K562 (cell line): ENCODE results near the gene LRRC27. TPM values are rescaled to one million over a fixed set of nuclear protein-coding genes. Genes with fewer than 3 reads are reported as not detected.

ENCODE experiments used
- ATAC-seq: fragments of 200-7000 bp; cut with Tn5 transposase; 3 replicates; pipeline ENCODE4 v1.9.1; 2020; ENCODE audit warnings: moderate library complexity
- BruUV-seq: library from RNA; stranded (reverse); fragments of 400-500 nt; replicated peaks from 2 replicates; lab custom pipeline; 2021; lab: Mats Ljungman, UMichigan
- CTCF ChIA-PET: fragments of 300-600 bp; formaldehyde crosslinking; extraction: SDS; loops from one replicate; lab custom pipeline; 2021; ENCODE audit warnings: low intra/inter-chr PET ratio; lab: Yijun Ruan, JAX
- POLR2A ChIA-PET: fragments of 300-600, 350-650 bp; sonication (Branson Sonifier 250); formaldehyde crosslinking; extraction: SDS; loops from one replicate; lab custom pipeline; 2021; ENCODE audit warnings: antibody characterized with exemption, inconsistent platforms; lab: Yijun Ruan, JAX
- DNase-seq, 4 experiments: peaks; one replicate each; pipeline versions ENCODE4 v3.0.0 to v3.0.0-alpha.2; 2011 to 2018; ENCODE audit warnings: low spot score in 3 of 4, mixed read lengths in 3 of 4; ENCODE audit errors: extremely low read depth in 1 of 4
- FAIRE-seq: peaks from 2 replicates; lab custom pipeline; 2011; peaks lifted over from hg19 to GRCh38; lab: Jason Lieb, UNC
- H2AFZ ChIP-seq: 2 replicates; pipeline ENCODE4 v1.6.0; 2011; ENCODE audit warnings: low read depth, low read length, control low read depth, inconsistent platforms
- H3K27ac ChIP-seq: fragments of 200-600 bp; 3 replicates; pipeline ENCODE4 v1.8.0; 2011; ENCODE audit warnings: low read depth, mild to moderate bottlenecking, control low read depth, inconsistent platforms, low read length, moderate library complexity, mixed read lengths; ENCODE audit errors: extremely low read depth
- H3K27me3 ChIP-seq, 2 experiments: fragments of 300-600 bp in 1 of 2; 2 replicates in 1 of 2; 3 replicates in 1 of 2; pipeline versions ENCODE4 v1.6.0 to v1.8.0; 2011; ENCODE audit warnings: inconsistent platforms in 2 of 2, low read length in 2 of 2, mild to moderate bottlenecking in 1 of 2, mixed read lengths in 1 of 2, moderate library complexity in 1 of 2; ENCODE audit not compliant: control insufficient read depth in 2 of 2, insufficient read depth in 2 of 2
- H3K36me3 ChIP-seq: fragments of 300-600 bp; 3 replicates; pipeline ENCODE4 v1.8.0; 2011; ENCODE audit warnings: mild to moderate bottlenecking, low read length, inconsistent platforms; ENCODE audit not compliant: control insufficient read depth, insufficient read depth
- H3K4me1 ChIP-seq, 2 experiments: fragments of 200-600 bp in 1 of 2; replicated peaks in 1 of 2; 2 replicates in 1 of 2; 3 replicates in 1 of 2; pipeline versions ENCODE4 v1.5.1 to v1.8.0; 2011; ENCODE audit warnings: inconsistent platforms in 2 of 2, low read length in 2 of 2, mild to moderate bottlenecking in 1 of 2, mixed read lengths in 1 of 2, moderate library complexity in 1 of 2; ENCODE audit not compliant: control insufficient read depth in 2 of 2, insufficient read depth in 2 of 2
- H3K4me2 ChIP-seq: 2 replicates; pipeline ENCODE4 v1.6.1; 2011; ENCODE audit warnings: low read length, control low read depth, inconsistent platforms, mixed read lengths; ENCODE audit not compliant: insufficient read depth
- H3K4me3 ChIP-seq: fragments of 200-600 bp; sonication (generic), shearing (Covaris generic); 2 replicates; pipeline ENCODE4 v1.5.1; 2016; ENCODE audit warnings: control low read depth, inconsistent platforms
- H3K79me2 ChIP-seq: fragments of 200-600 bp; 3 replicates; pipeline ENCODE4 v1.8.0; 2011; ENCODE audit warnings: low read length, inconsistent platforms; ENCODE audit not compliant: control insufficient read depth, insufficient read depth
- H3K9ac ChIP-seq, 2 experiments: 2 replicates each; pipeline versions ENCODE4 v1.6.0 to v1.6.1; 2011; ENCODE audit warnings: low read depth in 2 of 2, low read length in 2 of 2, control low read depth in 1 of 2, inconsistent platforms in 1 of 2, mild to moderate bottlenecking in 1 of 2, mixed read lengths in 1 of 2; ENCODE audit not compliant: insufficient read depth in 1 of 2
- H3K9me1 ChIP-seq: one replicate; pipeline ENCODE4 v1.6.0; 2011; ENCODE audit warnings: inconsistent platforms, mild to moderate bottlenecking, low read length, moderate library complexity; ENCODE audit not compliant: control insufficient read depth, insufficient read depth
- H3K9me3 ChIP-seq: replicated peaks from 2 replicates; pipeline ENCODE4 v1.5.1; 2011; ENCODE audit warnings: low read depth, low read length, inconsistent platforms; ENCODE audit not compliant: control insufficient read depth, insufficient read depth
- H4K20me1 ChIP-seq: replicated peaks from 2 replicates; pipeline ENCODE4 v1.6.1; 2011; ENCODE audit warnings: low read length, inconsistent platforms, mixed read lengths; ENCODE audit not compliant: control insufficient read depth, insufficient read depth
- EHMT2 ChIP-seq: fragments of 450-650 bp; IDR thresholded peaks from 2 replicates; pipeline ENCODE4 v1.6.1; 2018; ENCODE audit warnings: antibody characterized with exemption
- FOXP1 ChIP-seq: sonication (generic); formaldehyde crosslinking; IDR thresholded peaks from 2 replicates; pipeline ENCODE4 v1.8.0; 2022; ENCODE audit warnings: mild to moderate bottlenecking, missing genetic modification reagents
- HNRNPK ChIP-seq: fragments of 200-400 bp; formaldehyde crosslinking; IDR thresholded peaks from one replicate; pipeline ENCODE4 v1.6.1; 2018; ENCODE audit warnings: mild to moderate bottlenecking, low read depth, low read length; ENCODE audit not compliant: poor library complexity, severe bottlenecking
- MEIS2 ChIP-seq: fragments of 450-650 bp; IDR thresholded peaks from 2 replicates; pipeline ENCODE4 v1.6.1; 2014; ENCODE audit warnings: mild to moderate bottlenecking; ENCODE audit not compliant: partially characterized antibody
- NR0B1 ChIP-seq: fragments of 450-650 bp; IDR thresholded peaks from one replicate; pipeline ENCODE4 v1.6.1; 2018; ENCODE audit warnings: mild to moderate bottlenecking, moderate library complexity; ENCODE audit not compliant: partially characterized antibody
- SAFB ChIP-seq: fragments of 200-400 bp; formaldehyde crosslinking; IDR thresholded peaks from 2 replicates; pipeline ENCODE4 v1.6.1; 2017; ENCODE audit warnings: low read depth, low read length, borderline replicate concordance
- SIN3A ChIP-seq, 2 experiments: fragments of 150-350 bp in 1 of 2; IDR thresholded peaks; 2 replicates each; pipeline ENCODE4 v1.6.1; 2011 to 2016; ENCODE audit warnings: borderline replicate concordance in 2 of 2, low read depth in 2 of 2, low read length in 2 of 2, mild to moderate bottlenecking in 2 of 2, moderate library complexity in 2 of 2; ENCODE audit not compliant: control insufficient read depth in 1 of 2
- SREBF2 ChIP-seq: sonication (generic); formaldehyde crosslinking; IDR thresholded peaks from 2 replicates; pipeline ENCODE4 v1.4.0; 2020; ENCODE audit warnings: mild to moderate bottlenecking, missing genetic modification reagents
- TEAD4 ChIP-seq, 2 experiments: sonication (generic) in 1 of 2; formaldehyde crosslinking in 1 of 2; IDR thresholded peaks; 2 replicates each; pipeline versions ENCODE4 v1.6.1 to v1.8.0; 2012 to 2022; ENCODE audit warnings: borderline replicate concordance in 1 of 2, inconsistent platforms in 1 of 2, low read length in 1 of 2, mild to moderate bottlenecking in 1 of 2, missing genetic modification reagents in 1 of 2
- ZBTB33 ChIP-seq: sonication (generic); formaldehyde crosslinking; IDR thresholded peaks from 2 replicates; pipeline ENCODE4 v1.8.1; 2023; ENCODE audit warnings: mild to moderate bottlenecking, missing genetic modification reagents
- ZNF707 ChIP-seq: fragments of 250-450 bp; sonication (Bioruptor Pico); conservative IDR thresholded peaks from 2 replicates; pipeline ENCODE4 v1.8.0; 2022; ENCODE audit warnings: inconsistent platforms, mild to moderate bottlenecking, moderate library complexity
- WGBS: fragments of 100-300 bp; shearing (Covaris generic); methylation state at CpG from one replicate; pipeline ENCODE4 v1.1.6; 2016; ENCODE audit warnings: low coverage, mixed read lengths; ENCODE audit not compliant: insufficient coverage; ENCODE audit errors: missing lambda C conversion rate; 5-methylcytosine and 5-hydroxymethylcytosine counted together
- in situ Hi-C: fragments of 300-500 bp; cut with MboI; formaldehyde crosslinking; loops from 4 replicates; pipeline ENCODE4 v1.15.0; 2018; ENCODE audit warnings: inconsistent platforms, mixed read lengths
- intact Hi-C: fragments of 100-400 bp; cut with micrococcal nuclease; formaldehyde crosslinking; loops from 2 replicates; pipeline ENCODE4 v1.14.2; 2022
- polyA plus RNA-seq, 8 experiments: library from polyadenylated mRNA; depleted of rRNA in 4 of 8; stranded (reverse) in 5 of 8; unstranded in 3 of 8; fragments of >200 nt; fragmentation: Nextera tagmentation in 2 of 8; fragmentation: Illumina TruSeq in 1 of 8; extraction: Ambion mirVana in 2 of 8; extraction: Trizol in 1 of 8; gene quantifications; 2 replicates each; pipeline versions ENCODE4 v1.2.1 to v1.2.3, GENCODE V29; 2011 to 2014; ENCODE audit warnings: inconsistent platforms in 1 of 8, missing spikeins in 1 of 8
- total RNA-seq, 7 experiments: library from RNA; depleted of rRNA in 6 of 7; stranded (reverse); fragments of >200 nt in 6 of 7; fragmentation: Illumina TruSeq in 2 of 7; extraction: Trizol in 2 of 7; gene quantifications; 2 replicates each; pipeline versions ENCODE4 v1.2.1 to v1.2.3, GENCODE V29; 2011 to 2021; ENCODE audit warnings: low replicate concordance in 1 of 7
- TF ChIP-seq, protein P1 (sequence below): sonication (generic); formaldehyde crosslinking; IDR thresholded peaks from 2 replicates; pipeline ENCODE4 v1.9.0; 2022; ENCODE audit warnings: mild to moderate bottlenecking, missing genetic modification reagents
- TF ChIP-seq, protein P2 (sequence below): fragments of 450-650 bp; IDR thresholded peaks from 2 replicates; pipeline ENCODE4 v1.6.1; 2018; ENCODE audit not compliant: partially characterized antibody

The LRRC27 gene
- total and polyA plus RNA-seq, 9 of the 15 experiments (the other 6 are each of a cell fraction or from before 2014, with no cell fraction given) = 0.10 to 2.7 (median 1.4) TPM

DNA sequence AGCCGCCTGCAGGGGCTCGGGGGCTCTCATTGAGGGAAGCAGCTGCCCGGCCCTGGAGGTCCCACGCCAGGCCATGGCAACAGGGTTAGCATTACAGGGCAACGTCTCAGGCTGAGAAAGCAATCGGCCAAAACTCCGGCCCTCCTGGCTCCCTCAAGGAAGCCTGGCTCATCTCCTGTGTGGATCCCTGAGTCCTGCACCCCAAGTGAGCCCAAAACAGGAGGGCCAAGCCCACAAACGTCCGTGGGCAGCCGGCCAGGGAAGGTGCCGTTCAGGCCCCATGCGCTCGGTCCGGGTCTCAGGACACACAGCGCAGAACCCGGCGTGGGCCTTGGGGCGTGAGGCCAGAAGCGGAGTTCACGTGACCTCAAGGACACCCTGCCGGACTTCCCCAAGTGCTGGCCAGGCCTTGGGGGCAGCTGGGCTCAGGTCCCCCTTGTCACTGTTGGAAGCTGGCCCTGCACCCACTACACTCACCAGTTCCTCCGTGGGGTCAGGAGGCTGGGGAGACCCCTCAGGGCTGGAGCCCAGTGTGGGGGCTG is 57.0 kb downstream of the LRRC27 start:
- H2AFZ ChIP-seq = no peak overlapping the region
- H3K9me3 ChIP-seq = no peaks in the 10 kb centered on the region
- FAIRE-seq (no peak), DNase-seq (no peak), ATAC-seq (no peak)
- H3K79me2 ChIP-seq = no peaks in the 10 kb centered on the region
- H3K36me3 ChIP-seq = no peaks in the 10 kb centered on the region
- no peaks in the 10 kb centered on the region for H3K9me1 ChIP-seq
- in situ Hi-C loops = loop anchor here (10.0 kb wide), 1 partner anchor 246 kb away; no protein-coding TSS in a partner anchor
- ChIA-PET CTCF (interaction anchor here (1.5 kb wide), 1 partner anchor 64 kb away, joined by 5 read pairs; no protein-coding TSS in a partner anchor), POLR2A (interaction anchor here (1.2 kb wide), 1 partner anchor 63 kb away, joined by 4 read pairs; no protein-coding TSS in a partner anchor)
- H3K27me3 ChIP-seq = no peaks in the 10 kb centered on the region; a peak in 1 of 5 replicates
- H3K27ac ChIP-seq = no peak overlapping the region
- no TSS peak for BruUV-seq
- no peak overlapping the region for H3K4me3 ChIP-seq
- no peaks in the 10 kb centered on the region for H4K20me1 ChIP-seq
- no peak overlapping the region for H3K4me2 ChIP-seq
- peaks cover 0 to 35% of the 10 kb centered on the region in 2 experiments; a peak in 2 of 5 replicates for H3K4me1 ChIP-seq
- 37% methylated on average over 12 of the region's 22 CpGs for WGBS
- no peak overlapping the region for H3K9ac ChIP-seq
- intact Hi-C loops = loop anchor here (2.0 kb wide), 1 partner anchor 64 kb away; no protein-coding TSS in a partner anchor
- TF ChIP-seq, protein P1, sequence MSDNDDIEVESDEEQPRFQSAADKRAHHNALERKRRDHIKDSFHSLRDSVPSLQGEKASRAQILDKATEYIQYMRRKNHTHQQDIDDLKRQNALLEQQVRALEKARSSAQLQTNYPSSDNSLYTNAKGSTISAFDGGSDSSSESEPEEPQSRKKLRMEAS = no peak
- TF ChIP-seq EHMT2 = no peak
- no peak for TF ChIP-seq FOXP1 (CRISPR knock-in tag)
- no peak for TF ChIP-seq NR0B1
- peak; percentile 70; the same call in 1 of the 2 replicates for TF ChIP-seq ZBTB33 (CRISPR knock-in tag)
- TF ChIP-seq MEIS2 = no peak
- TF ChIP-seq, protein P2, sequence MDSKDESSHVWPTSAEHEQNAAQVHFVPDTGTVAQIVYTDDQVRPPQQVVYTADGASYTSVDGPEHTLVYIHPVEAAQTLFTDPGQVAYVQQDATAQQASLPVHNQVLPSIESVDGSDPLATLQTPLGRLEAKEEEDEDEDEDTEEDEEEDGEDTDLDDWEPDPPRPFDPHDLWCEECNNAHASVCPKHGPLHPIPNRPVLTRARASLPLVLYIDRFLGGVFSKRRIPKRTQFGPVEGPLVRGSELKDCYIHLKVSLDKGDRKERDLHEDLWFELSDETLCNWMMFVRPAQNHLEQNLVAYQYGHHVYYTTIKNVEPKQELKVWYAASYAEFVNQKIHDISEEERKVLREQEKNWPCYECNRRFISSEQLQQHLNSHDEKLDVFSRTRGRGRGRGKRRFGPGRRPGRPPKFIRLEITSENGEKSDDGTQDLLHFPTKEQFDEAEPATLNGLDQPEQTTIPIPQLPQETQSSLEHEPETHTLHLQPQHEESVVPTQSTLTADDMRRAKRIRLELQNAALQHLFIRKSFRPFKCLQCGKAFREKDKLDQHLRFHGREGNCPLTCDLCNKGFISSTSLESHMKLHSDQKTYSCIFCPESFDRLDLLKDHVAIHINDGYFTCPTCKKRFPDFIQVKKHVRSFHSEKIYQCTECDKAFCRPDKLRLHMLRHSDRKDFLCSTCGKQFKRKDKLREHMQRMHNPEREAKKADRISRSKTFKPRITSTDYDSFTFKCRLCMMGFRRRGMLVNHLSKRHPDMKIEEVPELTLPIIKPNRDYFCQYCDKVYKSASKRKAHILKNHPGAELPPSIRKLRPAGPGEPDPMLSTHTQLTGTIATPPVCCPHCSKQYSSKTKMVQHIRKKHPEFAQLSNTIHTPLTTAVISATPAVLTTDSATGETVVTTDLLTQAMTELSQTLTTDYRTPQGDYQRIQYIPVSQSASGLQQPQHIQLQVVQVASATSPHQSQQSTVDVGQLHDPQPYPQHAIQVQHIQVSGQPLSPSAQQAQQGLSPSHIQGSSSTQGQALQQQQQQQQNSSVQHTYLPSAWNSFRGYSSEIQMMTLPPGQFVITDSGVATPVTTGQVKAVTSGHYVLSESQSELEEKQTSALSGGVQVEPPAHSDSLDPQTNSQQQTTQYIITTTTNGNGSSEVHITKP = peak; percentile 37
- TF ChIP-seq TEAD4 (IDR thresholded peaks at IDR 0.05; ENCODE audit: low read length) = no peak
- TF ChIP-seq TEAD4 (CRISPR knock-in tag; IDR thresholded peaks at IDR 0.05; ENCODE audit: borderline replicate concordance) = no peak
- TF ChIP-seq SREBF2 = no peak
- no peak for TF ChIP-seq SIN3A (IDR thresholded peaks at IDR 0.05; ENCODE audit: borderline replicate concordance in 2 of 2, control insufficient read depth in 1 of 2, low read depth in 2 of 2, low read length in 2 of 2)
- no peak for TF ChIP-seq SAFB
- TF ChIP-seq HNRNPK = no peak
- TF ChIP-seq ZNF707 (CRISPR knock-in tag) = no peak
